Stimulated activated memory B cell treated with anti-CD40 and anti-IgM and Interleukin-4, amounts not matched to agents 10 μg/mL and 1 μg/mL and 100 μg/mL, for 72 hours (primary cell): Measurements from ENCODE around the gene SCAMP3.
"Not testable (repeated sequence)": the region's sequence is repeated elsewhere in the genome, so short reads cannot be mapped to it uniquely, and the experiment has no call there.

ENCODE experiments used
- ATAC-seq: fragments of 150-1000 bp; cut with Tn5 transposase; 2 replicates; pipeline ENCODE4 v1.10.0; 2021
- H3K27ac Mint-ChIP-seq: one replicate; pipeline ENCODE4 v1.8.0; 2022; ENCODE audit warnings: mild to moderate bottlenecking, mixed read lengths
- H3K27me3 Mint-ChIP-seq: one replicate; pipeline ENCODE4 v1.8.0; 2022; ENCODE audit warnings: mixed read lengths
- H3K36me3 Mint-ChIP-seq: one replicate; pipeline ENCODE4 v1.8.0; 2022; ENCODE audit warnings: mixed read lengths
- H3K4me1 Mint-ChIP-seq: one replicate; pipeline ENCODE4 v1.8.0; 2022; ENCODE audit warnings: mixed read lengths
- H3K4me3 Mint-ChIP-seq: one replicate; pipeline ENCODE4 v1.8.0; 2022; ENCODE audit warnings: mild to moderate bottlenecking, moderate library complexity, mixed read lengths
- H3K9me3 Mint-ChIP-seq: one replicate; pipeline ENCODE4 v1.8.0; 2022; ENCODE audit warnings: mixed read lengths

The SCAMP3 gene

GRCh38 chr1:155253797-155254196, 8.4 kb downstream of the SCAMP3 start:
- Mint-ChIP-seq H3K4me1 (peaks cover 49% of the 10 kb centered on the region), H3K9me3 (no peaks in the 10 kb centered on the region), H3K4me3 (peak overlapping the region; percentile 72), H3K27ac (peak overlapping the region; percentile 81), H3K36me3 (peaks cover 26% of the 10 kb centered on the region), H3K27me3 (no peaks in the 10 kb centered on the region)
- ATAC-seq = no peak

- Mint-ChIP-seq H3K27me3 (no peaks in the 10 kb centered on the region), H3K4me1 (peaks cover 49% of the 10 kb centered on the region), H3K4me3 (peak overlapping the region; percentile 72), H3K9me3 (no peaks in the 10 kb centered on the region), H3K36me3 (peaks cover 21% of the 10 kb centered on the region), H3K27ac (peak overlapping the region; percentile 81)
- no peak for ATAC-seq
Measured at GRCh38 chr1:155253208-155253607, 9.0 kb downstream of the SCAMP3 start.

DNA sequence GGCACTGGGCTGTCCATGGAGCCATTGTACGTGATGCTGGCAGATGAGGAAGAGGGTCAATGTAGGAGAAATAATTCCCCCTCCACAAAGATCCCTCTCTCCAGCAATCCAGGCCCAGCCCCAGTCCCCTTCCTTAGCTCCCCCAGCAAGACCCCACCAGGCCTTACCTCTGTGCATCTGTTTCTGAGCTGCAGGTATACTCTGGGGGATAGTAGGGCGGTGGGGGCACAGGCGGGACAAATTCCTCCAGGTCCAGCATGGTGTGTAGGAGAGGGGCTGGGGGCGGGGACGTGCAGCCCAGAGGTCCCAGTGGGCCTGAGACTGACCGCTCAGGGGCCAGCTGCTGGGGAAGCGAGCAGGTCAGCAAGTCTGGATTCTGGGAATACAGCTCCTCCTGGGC, 10.6 kb downstream of the SCAMP3 start:
- peaks cover 9% of the 10 kb centered on the region for H3K36me3 Mint-ChIP-seq
- no peak overlapping the region for H3K4me3 Mint-ChIP-seq
- ATAC-seq = no peak
- no peaks in the 10 kb centered on the region for H3K9me3 Mint-ChIP-seq
- H3K27ac Mint-ChIP-seq = peak overlapping the region; percentile 84
- peaks cover 43% of the 10 kb centered on the region for H3K4me1 Mint-ChIP-seq
- no peaks in the 10 kb centered on the region for H3K27me3 Mint-ChIP-seq

GRCh38 chr1:155250633-155251449, 11.3 kb downstream of the SCAMP3 start:
- peak; percentile 96 for ATAC-seq
- H3K36me3 Mint-ChIP-seq = peaks cover 2% of the 10 kb centered on the region
- H3K4me3 Mint-ChIP-seq = peak overlapping the region; percentile 67
- no peaks in the 10 kb centered on the region for H3K9me3 Mint-ChIP-seq
- H3K27ac Mint-ChIP-seq = peak overlapping the region; percentile 84
- H3K27me3 Mint-ChIP-seq = no peaks in the 10 kb centered on the region
- H3K4me1 Mint-ChIP-seq = peaks cover 43% of the 10 kb centered on the region

DNA sequence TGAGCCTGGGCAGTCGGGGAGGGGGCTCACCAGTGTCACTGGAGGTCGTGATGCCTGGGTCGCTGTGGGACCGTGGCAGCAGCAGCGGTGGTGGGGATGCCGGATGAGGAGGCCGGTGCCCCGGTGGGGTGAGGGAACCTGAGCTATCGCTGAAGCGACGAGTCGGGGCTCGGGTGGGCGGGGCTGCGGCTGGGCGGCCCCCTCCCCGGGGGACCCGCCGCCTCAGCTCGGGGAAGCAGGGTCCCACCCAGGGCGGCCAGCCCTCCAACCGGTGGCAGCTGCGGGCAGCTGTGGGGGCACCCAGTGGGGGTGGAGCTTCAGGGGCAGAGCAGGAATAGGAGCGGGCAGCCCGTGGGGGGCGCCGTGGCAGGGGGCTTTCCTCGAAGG, 11.9 kb downstream of the SCAMP3 start:
- Mint-ChIP-seq H3K9me3 (no peaks in the 10 kb centered on the region), H3K36me3 (no peaks in the 10 kb centered on the region), H3K27ac (peak overlapping the region; percentile 84), H3K4me3 (peak overlapping the region; percentile 80), H3K4me1 (peaks cover 39% of the 10 kb centered on the region), H3K27me3 (no peaks in the 10 kb centered on the region)
- ATAC-seq = peak; percentile 31

DNA sequence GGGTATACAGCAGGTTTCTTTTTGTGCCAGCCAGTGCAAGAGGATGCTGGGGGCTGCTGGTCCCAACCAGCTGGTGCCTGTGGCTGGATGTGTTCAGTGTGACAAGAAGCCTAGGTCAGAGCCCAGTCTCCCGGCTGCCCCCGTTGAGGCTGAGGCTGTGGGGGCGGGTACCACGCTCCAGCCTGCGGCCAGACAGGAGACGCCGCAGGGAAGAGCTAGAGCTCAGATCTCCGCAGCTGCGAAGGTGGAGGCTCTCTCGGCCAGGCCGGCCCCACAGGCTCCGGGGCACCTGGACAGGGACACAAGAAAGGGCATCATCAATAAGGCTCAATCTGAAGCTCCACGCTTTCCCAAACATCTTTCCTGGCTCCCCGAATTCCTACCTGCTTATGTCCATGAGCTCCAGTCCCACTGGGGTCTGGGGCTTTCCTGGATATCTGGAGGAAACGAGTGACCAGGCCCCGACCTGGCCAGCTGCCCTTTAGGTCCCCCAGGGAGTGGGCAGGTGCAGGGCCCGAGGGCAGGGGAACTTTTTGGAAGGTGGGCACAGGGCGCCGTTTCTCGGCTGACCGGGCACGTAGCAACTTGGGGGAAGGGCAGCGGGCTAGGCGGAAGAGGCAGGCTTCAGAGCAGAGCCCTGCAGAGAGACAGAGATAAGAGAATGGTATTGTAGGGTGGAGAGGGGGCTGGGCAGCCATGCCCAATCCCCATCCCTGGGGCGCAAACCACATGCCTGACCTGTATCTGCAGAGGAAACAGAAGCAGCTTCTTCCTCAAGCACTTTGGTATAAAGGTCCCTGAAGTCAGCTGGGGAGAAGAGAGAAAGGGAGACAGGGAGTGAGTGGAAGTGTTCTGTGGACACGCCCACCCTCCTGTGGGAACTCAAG, 14.2 kb downstream of the SCAMP3 start:
- Mint-ChIP-seq H3K27me3 (no peaks in the 10 kb centered on the region), H3K36me3 (no peaks in the 10 kb centered on the region), H3K4me1 (peaks cover 29% of the 10 kb centered on the region), H3K4me3 (no peak overlapping the region), H3K27ac (no peak overlapping the region), H3K9me3 (no peaks in the 10 kb centered on the region)
- ATAC-seq = no peak

GRCh38 chr1:155246796-155247195, 15.4 kb downstream of the SCAMP3 start:
- not testable (repeated sequence) for ATAC-seq, H3K36me3 Mint-ChIP-seq, H3K9me3 Mint-ChIP-seq, H3K27ac Mint-ChIP-seq, H3K4me3 Mint-ChIP-seq, H3K27me3 Mint-ChIP-seq
- H3K4me1 Mint-ChIP-seq = peaks cover 29% of the 10 kb centered on the region

GRCh38 chr1:155245163-155245524, 17.0 kb downstream of the SCAMP3 start:
- H3K27me3 Mint-ChIP-seq = no peaks in the 10 kb centered on the region
- no peaks in the 10 kb centered on the region for H3K9me3 Mint-ChIP-seq
- ATAC-seq = no peak
- H3K4me1 Mint-ChIP-seq = peaks cover 36% of the 10 kb centered on the region
- H3K4me3 Mint-ChIP-seq = peak overlapping the region; percentile 76
- no peaks in the 10 kb centered on the region for H3K36me3 Mint-ChIP-seq
- peak overlapping the region; percentile 76 for H3K27ac Mint-ChIP-seq

GRCh38 chr1:155244368-155245162, 17.6 kb downstream of the SCAMP3 start:
- Mint-ChIP-seq H3K4me3 (peak overlapping the region; percentile 76), H3K4me1 (peaks cover 34% of the 10 kb centered on the region), H3K27me3 (no peaks in the 10 kb centered on the region), H3K27ac (peak overlapping the region; percentile 76), H3K36me3 (peaks cover 2% of the 10 kb centered on the region), H3K9me3 (no peaks in the 10 kb centered on the region)
- ATAC-seq = peak; percentile 97

- no peaks in the 10 kb centered on the region for H3K9me3 Mint-ChIP-seq
- no peaks in the 10 kb centered on the region for H3K27me3 Mint-ChIP-seq
- no peak for ATAC-seq
- H3K4me3 Mint-ChIP-seq = peak overlapping the region; percentile 76
- peaks cover 16% of the 10 kb centered on the region for H3K36me3 Mint-ChIP-seq
- peaks cover 46% of the 10 kb centered on the region for H3K4me1 Mint-ChIP-seq
- peak overlapping the region; percentile 76 for H3K27ac Mint-ChIP-seq
Measured at GRCh38 chr1:155242805-155243358, 19.3 kb downstream of the SCAMP3 start.

DNA sequence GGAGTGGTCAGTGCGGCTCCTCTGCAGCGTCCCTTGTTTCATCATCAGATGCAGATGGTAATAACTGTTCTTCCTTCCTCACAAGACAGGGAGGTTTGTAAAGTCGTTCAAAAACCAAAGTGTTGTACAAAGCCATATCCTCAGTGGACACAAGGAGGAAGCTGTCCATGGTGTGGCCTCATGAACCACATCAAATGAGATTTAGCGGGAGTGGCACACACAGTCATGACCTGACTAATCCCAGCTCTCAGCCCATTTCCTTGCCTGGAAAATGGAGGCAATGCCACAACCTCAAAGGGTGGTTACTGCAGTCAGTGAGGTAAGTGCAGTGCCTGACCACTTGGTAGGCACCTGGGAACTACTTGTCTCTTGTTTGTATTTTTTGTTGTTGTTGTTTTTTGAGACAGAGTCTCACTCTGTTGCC, 20.3 kb downstream of the SCAMP3 start:
- ATAC-seq = no peak
- Mint-ChIP-seq H3K9me3 (no peaks in the 10 kb centered on the region), H3K4me3 (no peak overlapping the region), H3K27ac (peak overlapping the region; percentile 75), H3K27me3 (no peaks in the 10 kb centered on the region), H3K4me1 (peaks cover 46% of the 10 kb centered on the region), H3K36me3 (peaks cover 26% of the 10 kb centered on the region)

- peak overlapping the region; percentile 76 for H3K4me3 Mint-ChIP-seq
- peak; percentile 60 for ATAC-seq
- no peaks in the 10 kb centered on the region for H3K27me3 Mint-ChIP-seq
- no peaks in the 10 kb centered on the region for H3K9me3 Mint-ChIP-seq
- peaks cover 33% of the 10 kb centered on the region for H3K36me3 Mint-ChIP-seq
- H3K4me1 Mint-ChIP-seq = peaks cover 42% of the 10 kb centered on the region
- H3K27ac Mint-ChIP-seq = peak overlapping the region; percentile 75
Measured at GRCh38 chr1:155241069-155241679, 21.0 kb downstream of the SCAMP3 start.

DNA sequence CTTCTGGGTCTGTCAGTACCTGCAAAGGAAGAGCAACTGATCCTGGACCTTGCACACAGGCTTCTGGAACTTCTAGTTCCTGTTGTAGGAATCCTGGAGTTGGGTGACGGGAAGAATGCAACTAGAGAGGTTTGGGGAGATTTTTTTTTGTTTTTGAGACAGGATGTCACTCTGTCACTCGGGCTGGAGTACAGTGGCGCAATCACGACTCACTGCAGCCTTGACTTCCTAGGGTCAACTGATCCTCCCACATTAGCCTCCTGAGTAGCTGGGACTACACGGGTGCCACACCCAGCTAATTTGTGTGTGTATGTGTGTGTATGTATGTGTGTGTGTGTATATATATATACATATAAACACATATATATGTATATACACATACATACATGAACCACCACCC, 25.7 kb downstream of the SCAMP3 start:
- no peaks in the 10 kb centered on the region for H3K27me3 Mint-ChIP-seq
- no peaks in the 10 kb centered on the region for H3K9me3 Mint-ChIP-seq
- no peak overlapping the region for H3K27ac Mint-ChIP-seq
- peaks cover 41% of the 10 kb centered on the region for H3K36me3 Mint-ChIP-seq
- ATAC-seq = no peak
- no peak overlapping the region for H3K4me3 Mint-ChIP-seq
- H3K4me1 Mint-ChIP-seq = peaks cover 26% of the 10 kb centered on the region

DNA sequence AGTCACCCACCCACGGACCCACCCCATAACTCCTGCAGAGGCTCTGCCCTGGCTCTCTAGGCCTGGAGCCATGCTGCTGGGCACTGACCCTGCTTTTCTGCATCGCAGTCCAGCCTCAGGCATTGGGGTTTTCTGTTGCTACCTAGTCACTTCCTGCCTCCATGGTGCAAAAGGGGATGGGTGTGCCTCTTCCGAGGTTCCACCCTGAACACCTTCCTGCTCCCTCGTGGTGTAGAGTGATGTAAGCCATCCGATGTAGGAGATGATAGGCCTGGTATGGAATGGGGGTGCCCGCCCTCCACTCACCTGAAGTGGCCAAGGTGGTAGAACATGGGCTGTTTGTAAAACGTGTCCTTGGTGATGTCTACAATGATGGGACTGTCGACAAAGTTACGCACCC, 26.8 kb downstream of the SCAMP3 start:
- not testable (repeated sequence) for H3K4me3 Mint-ChIP-seq, H3K9me3 Mint-ChIP-seq, ATAC-seq, H3K27me3 Mint-ChIP-seq, H3K27ac Mint-ChIP-seq
- Mint-ChIP-seq H3K4me1 (peaks cover 15% of the 10 kb centered on the region), H3K36me3 (peaks cover 41% of the 10 kb centered on the region)
